Effector CD8-positive, alpha-beta T cell (primary cell): ENCODE measurements around the gene PLRG1.

Experiments used
- DNase-seq: peaks from one replicate; lab custom pipeline; 2025; lab: John Stamatoyannopoulos, UW

The PLRG1 gene

GRCh38 chr4:154519214-154519613 is 31.0 kb downstream of the PLRG1 start:
- DNase-seq = no peak

GRCh38 chr4:154517591-154517990 is 32.6 kb downstream of the PLRG1 start:
- no peak for DNase-seq

- no peak for DNase-seq
Observed at GRCh38 chr4:154516318-154517029, 33.7 kb downstream of the PLRG1 start.

GRCh38 chr4:154511981-154512380 is 38.2 kb downstream of the PLRG1 start:
- DNase-seq = no peak

- DNase-seq = no peak
Observed at GRCh38 chr4:154511548-154511947, 38.7 kb downstream of the PLRG1 start.

GRCh38 chr4:154507156-154507555 is 43.0 kb downstream of the PLRG1 start:
- no peak for DNase-seq

GRCh38 chr4:154506253-154506652 is 43.9 kb downstream of the PLRG1 start:
- DNase-seq = no peak

GRCh38 chr4:154503598-154503997 is 46.6 kb downstream of the PLRG1 start:
- DNase-seq = no peak

GRCh38 chr4:154502111-154502510 is 48.1 kb downstream of the PLRG1 start:
- no peak for DNase-seq

GRCh38 chr4:154497889-154498288 is 52.3 kb downstream of the PLRG1 start:
- DNase-seq = no peak

- no peak for DNase-seq
Observed at GRCh38 chr4:154495867-154496266, 54.3 kb downstream of the PLRG1 start.

- no peak for DNase-seq
Observed at GRCh38 chr4:154492288-154492687, 57.9 kb downstream of the PLRG1 start.

- DNase-seq = no peak
Observed at GRCh38 chr4:154491341-154492271, 58.6 kb downstream of the PLRG1 start, which contains the start of gene DCHS2. TSS of gene DCHS2 (minus strand) at chr4:154491799. CDS start at chr4:154491355, 444 bp downstream.

GRCh38 chr4:154490583-154491340 is 59.4 kb downstream of the PLRG1 start:
- DNase-seq = no peak

- no peak for DNase-seq
Observed at GRCh38 chr4:154490234-154490582, 60.0 kb downstream of the PLRG1 start.

- DNase-seq = no peak
Observed at GRCh38 chr4:154489558-154490233, 60.5 kb downstream of the PLRG1 start.

- DNase-seq = no peak
Observed at GRCh38 chr4:154487145-154487544, 63.1 kb downstream of the PLRG1 start.

- no peak for DNase-seq
Observed at GRCh38 chr4:154485127-154485773, 65.0 kb downstream of the PLRG1 start.
